NCI-H187 treated with DMSO at 0.1 percent for 48 hours (cell line): ENCODE results near the gene TMEM167A.
A peak's percentile ranks its signal among the peaks of the same experiment; 100 is the strongest.

Experiments
- DNase-seq: peaks from one replicate; lab custom pipeline; 2025; lab: John Stamatoyannopoulos, UW

TMEM167A gene

GRCh38 chr5:83076742-83077661 is at the start of gene TMEM167A, which contains the start of gene XRCC4:
Gene TMEM167A (minus strand): TSS chr5:83077394. CDS start chr5:83077323, 71 bp downstream.
Gene XRCC4 (plus strand): TSS chr5:83077547. CDS start chr5:83104920, 27,373 bp downstream.
- DNase-seq = peak; percentile 90

GRCh38 chr5:83126501-83126900 is 49.3 kb upstream of the TMEM167A start:
- DNase-seq = no peak

GRCh38 chr5:83125560-83125959 is 48.4 kb upstream of the TMEM167A start:
- no peak for DNase-seq

GRCh38 chr5:83124593-83124992 is 47.4 kb upstream of the TMEM167A start:
- no peak for DNase-seq

GRCh38 chr5:83118976-83119375 is 41.8 kb upstream of the TMEM167A start:
- DNase-seq = no peak

- no peak for DNase-seq
Measured at GRCh38 chr5:83118471-83118870, 41.3 kb upstream of the TMEM167A start.

- no peak for DNase-seq
Measured at GRCh38 chr5:83115816-83116215, 38.6 kb upstream of the TMEM167A start.

- no peak for DNase-seq
Measured at GRCh38 chr5:83109380-83109779, 32.2 kb upstream of the TMEM167A start.

- no peak for DNase-seq
Measured at GRCh38 chr5:83107692-83108420, 30.7 kb upstream of the TMEM167A start.

GRCh38 chr5:83104021-83104420 is 26.8 kb upstream of the TMEM167A start:
- DNase-seq = no peak

- DNase-seq = no peak
Measured at GRCh38 chr5:83102364-83102980, 25.3 kb upstream of the TMEM167A start.

GRCh38 chr5:83101514-83101913 is 24.3 kb upstream of the TMEM167A start:
- DNase-seq = no peak

GRCh38 chr5:83099445-83099844 is 22.3 kb upstream of the TMEM167A start:
- no peak for DNase-seq

GRCh38 chr5:83099001-83099400 is 21.8 kb upstream of the TMEM167A start:
- DNase-seq = no peak

- no peak for DNase-seq
Measured at GRCh38 chr5:83097689-83098231, 20.6 kb upstream of the TMEM167A start.

- no peak for DNase-seq
Measured at GRCh38 chr5:83096660-83097339, 19.6 kb upstream of the TMEM167A start.

GRCh38 chr5:83095957-83096539 is 18.9 kb upstream of the TMEM167A start:
- no peak for DNase-seq

- DNase-seq = no peak
Measured at GRCh38 chr5:83095163-83095956, 18.2 kb upstream of the TMEM167A start.

- DNase-seq = no peak
Measured at GRCh38 chr5:83093692-83094091, 16.5 kb upstream of the TMEM167A start.

GRCh38 chr5:83092619-83093018 is 15.4 kb upstream of the TMEM167A start:
- no peak for DNase-seq
